ENCODE results near the gene PPP1R1A. TPM values are rescaled to one million over a fixed set of nuclear protein-coding genes. Genes with fewer than 3 reads are reported as not detected.

The PPP1R1A gene
- total RNA-seq, 4 donors from 2014 or later, result 3.6 to 10.2 (median 7.0) TPM

- intact Hi-C loops (cut with DNase I), result no loop called here
- DNase-seq (ENCODE audit: extremely low spot score), result no peak
- Histone ChIP-seq H3K27me3 (peaks cover 0 to 10% (median 0%) of the 10 kb centered on the region in 4 donors), H3K36me3 (peaks cover 0 to 25% (median 0%) of the 10 kb centered on the region in 4 donors), H3K9me3 (no peaks in the 10 kb centered on the region), H3K27ac (replicated peaks in 1 of 4) (no peak overlapping the region), H3K4me1 (peaks cover 19 to 42% (median 37%) of the 10 kb centered on the region in 4 donors), H3K4me3 (no peak overlapping the region)
- 69% methylated on average over 9 of the region's 9 CpGs for WGBS
- TF ChIP-seq POLR2A (IDR thresholded peaks at IDR 0.05; ENCODE audit: low read depth) (no peak), POLR2AphosphoS5 (IDR thresholded peaks at IDR 0.05) (no peak), EP300 (IDR thresholded peaks at IDR 0.05) (no peak), CTCF (IDR thresholded peaks at IDR 0.05) (no peak)
These were observed 4.3 kb downstream of the PPP1R1A start for GRCh38 chr12:54584128-54584527.

- Histone ChIP-seq H3K27me3 (peaks cover 0 to 9% (median 0%) of the 10 kb centered on the region in 4 donors), H3K9me3 (no peaks in the 10 kb centered on the region), H3K4me1 (peaks cover 15 to 38% (median 33%) of the 10 kb centered on the region in 4 donors), H3K4me3 (no peak overlapping the region), H3K36me3 (peaks cover 0 to 25% (median 0%) of the 10 kb centered on the region in 4 donors), H3K27ac (replicated peaks in 1 of 4) (no peak overlapping the region)
- 73% methylated on average over 4 of the region's 4 CpGs for WGBS
- DNase-seq (ENCODE audit: extremely low spot score), result no peak
- TF ChIP-seq CTCF (IDR thresholded peaks at IDR 0.05) (no peak), EP300 (IDR thresholded peaks at IDR 0.05) (no peak), POLR2A (IDR thresholded peaks at IDR 0.05; ENCODE audit: low read depth) (no peak), POLR2AphosphoS5 (IDR thresholded peaks at IDR 0.05) (no peak)
- intact Hi-C loops (cut with DNase I), result no loop called here
These were observed 4.7 kb downstream of the PPP1R1A start for GRCh38 chr12:54583726-54584125.

- WGBS, result 84% methylated on average over 6 of the region's 6 CpGs
- DNase-seq (ENCODE audit: extremely low spot score), result no peak
- intact Hi-C loops (cut with DNase I), result no loop called here
These were observed 7.0 kb downstream of the PPP1R1A start for GRCh38 chr12:54581412-54581811.

GRCh38 chr12:54579696-54580333 is 8.6 kb downstream of the PPP1R1A start:
- 14% methylated on average over 11 of the region's 11 CpGs for WGBS
- intact Hi-C loops (cut with DNase I), result loop anchor here (5.0 kb wide), 1 partner anchor 377 kb away; no protein-coding TSS in a partner anchor
- peak overlapping the region in 2 of 4 donors; percentile 4 to 13 for H3K27ac ChIP-seq (replicated peaks in 1 of 4)
- H3K4me1 ChIP-seq, result peaks cover 0 to 12% (median 9%) of the 10 kb centered on the region in 4 donors
- TF ChIP-seq POLR2AphosphoS5 (IDR thresholded peaks at IDR 0.05) (peak in 1 of 2 donors; percentile 50), POLR2A (IDR thresholded peaks at IDR 0.05; ENCODE audit: low read depth) (no peak), CTCF (IDR thresholded peaks at IDR 0.05) (peak in 2 of 3 experiments; percentile 98 to 99)
- no peaks in the 10 kb centered on the region for H3K9me3 ChIP-seq
- H3K4me3 ChIP-seq, result no peak overlapping the region
- peaks cover 0 to 32% (median 14%) of the 10 kb centered on the region in 4 donors for H3K36me3 ChIP-seq
- no peaks in the 10 kb centered on the region for H3K27me3 ChIP-seq
- DNase-seq (ENCODE audit: extremely low spot score), result peak; percentile 98

More at GRCh38 chr12:54581412-54581811, 7.0 kb downstream of the PPP1R1A start:
- no peak overlapping the region for H3K4me3 ChIP-seq
- TF ChIP-seq POLR2A (IDR thresholded peaks at IDR 0.05; ENCODE audit: low read depth), result no peak
- no peak for TF ChIP-seq CTCF (IDR thresholded peaks at IDR 0.05)
- no peak for TF ChIP-seq EP300 (IDR thresholded peaks at IDR 0.05)
- TF ChIP-seq POLR2AphosphoS5 (IDR thresholded peaks at IDR 0.05), result no peak
- peaks cover 0 to 25% (median 10%) of the 10 kb centered on the region in 4 donors for H3K36me3 ChIP-seq
- H3K9me3 ChIP-seq, result no peaks in the 10 kb centered on the region
- peaks cover 0 to 15% (median 11%) of the 10 kb centered on the region in 4 donors for H3K4me1 ChIP-seq
- no peak overlapping the region for H3K27ac ChIP-seq (replicated peaks in 1 of 4)
- no peaks in the 10 kb centered on the region for H3K27me3 ChIP-seq

Data from esophagus muscularis mucosa (tissue), 4 donors.